ENCODE results near the gene POTEF.
"Not testable (repeated sequence)": the region's sequence is repeated elsewhere in the genome, so short reads cannot be mapped to it uniquely, and the experiment has no call there.

Gene POTEF

GRCh38 chr2:130138326-130138725, 9.3 kb upstream of the POTEF start:
- not testable (repeated sequence) for H3K4me3 ChIP-seq (ENCODE audit: low read depth, low read length); DNase-seq (ENCODE audit: low read depth)

GRCh38 chr2:130137118-130137517, 8.1 kb upstream of the POTEF start:
- not testable (repeated sequence) for H3K4me3 ChIP-seq (ENCODE audit: low read depth, low read length); DNase-seq (ENCODE audit: low read depth)

- H3K4me3 ChIP-seq (ENCODE audit: low read depth, low read length); DNase-seq (ENCODE audit: low read depth): not testable (repeated sequence)
These were observed 7.5 kb upstream of the POTEF start for GRCh38 chr2:130136546-130136945.

- TF ChIP-seq CTCF (IDR thresholded peaks at IDR 0.05; ENCODE audit: low read depth, low read length, missing control alignments): no peak
- no peak for DNase-seq (ENCODE audit: low read depth)
- H3K4me3 ChIP-seq (ENCODE audit: low read depth, low read length): no peak overlapping the region
These were observed 6.9 kb upstream of the POTEF start for GRCh38 chr2:130135692-130136541.

- H3K4me3 ChIP-seq (ENCODE audit: low read depth, low read length); DNase-seq (ENCODE audit: low read depth): not testable (repeated sequence)
These were observed 558 bp downstream of the POTEF start for GRCh38 chr2:130128464-130128863.

GRCh38 chr2:130127726-130128125, 1.3 kb downstream of the POTEF start:
- not testable (repeated sequence) for H3K4me3 ChIP-seq (ENCODE audit: low read depth, low read length); DNase-seq (ENCODE audit: low read depth)

- not testable (repeated sequence) for H3K4me3 ChIP-seq (ENCODE audit: low read depth, low read length); DNase-seq (ENCODE audit: low read depth)
These were observed 8.1 kb downstream of the POTEF start for GRCh38 chr2:130120924-130121323.

GRCh38 chr2:130102597-130103363, 26.2 kb downstream of the POTEF start:
- not testable (repeated sequence) for DNase-seq (ENCODE audit: low read depth); H3K4me3 ChIP-seq (ENCODE audit: low read depth, low read length)

- H3K4me3 ChIP-seq (ENCODE audit: low read depth, low read length); DNase-seq (ENCODE audit: low read depth): not testable (repeated sequence)
These were observed 66.4 kb downstream of the POTEF start for GRCh38 chr2:130062645-130063044.

GRCh38 chr2:130059982-130060381, 69.0 kb downstream of the POTEF start:
- not testable (repeated sequence) for H3K4me3 ChIP-seq (ENCODE audit: low read depth, low read length); DNase-seq (ENCODE audit: low read depth)

- not testable (repeated sequence) for H3K4me3 ChIP-seq (ENCODE audit: low read depth, low read length); DNase-seq (ENCODE audit: low read depth)
These were observed 72.7 kb downstream of the POTEF start for GRCh38 chr2:130056336-130056735.

- DNase-seq (ENCODE audit: low read depth); H3K4me3 ChIP-seq (ENCODE audit: low read depth, low read length): not testable (repeated sequence)
These were observed 75.7 kb downstream of the POTEF start for GRCh38 chr2:130053217-130053911.

GRCh38 chr2:130052376-130052775, 76.6 kb downstream of the POTEF start:
- DNase-seq (ENCODE audit: low read depth): not testable (repeated sequence)

GRCh38 chr2:130048422-130048821, 80.6 kb downstream of the POTEF start:
- DNase-seq (ENCODE audit: low read depth); H3K4me3 ChIP-seq (ENCODE audit: low read depth, low read length): not testable (repeated sequence)

More at GRCh38 chr2:130052376-130052775, 76.6 kb downstream of the POTEF start:
- not testable (repeated sequence) for H3K4me3 ChIP-seq (ENCODE audit: low read depth, low read length)

GRCh38 chr2:130038265-130038603, 90.8 kb downstream of the POTEF start:
- not testable (repeated sequence) for DNase-seq (ENCODE audit: low read depth); H3K4me3 ChIP-seq (ENCODE audit: low read depth, low read length)
